ENCODE measurements around the gene SNAI3.

DNA sequence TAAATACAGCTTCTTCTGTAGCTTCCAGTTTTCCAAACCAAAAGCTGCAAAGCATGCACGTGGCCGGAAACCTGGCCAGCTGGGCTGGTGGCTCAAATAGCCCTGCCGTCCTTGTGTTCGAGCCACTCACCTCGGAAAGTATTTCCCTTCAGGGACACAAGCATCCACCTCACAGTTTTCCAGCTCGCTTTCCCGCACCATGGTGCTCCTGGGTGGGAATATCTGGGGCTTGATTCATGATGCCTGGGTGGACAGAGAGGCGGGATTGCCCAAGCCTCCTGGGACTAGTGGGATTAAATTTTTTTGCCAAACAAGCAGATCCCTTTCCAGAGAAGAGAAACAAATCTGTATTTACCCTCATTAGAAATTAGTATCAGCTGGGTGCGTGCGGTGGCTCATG is 16.3 kb downstream of the SNAI3 start:
- TF ChIP-seq, protein P1, sequence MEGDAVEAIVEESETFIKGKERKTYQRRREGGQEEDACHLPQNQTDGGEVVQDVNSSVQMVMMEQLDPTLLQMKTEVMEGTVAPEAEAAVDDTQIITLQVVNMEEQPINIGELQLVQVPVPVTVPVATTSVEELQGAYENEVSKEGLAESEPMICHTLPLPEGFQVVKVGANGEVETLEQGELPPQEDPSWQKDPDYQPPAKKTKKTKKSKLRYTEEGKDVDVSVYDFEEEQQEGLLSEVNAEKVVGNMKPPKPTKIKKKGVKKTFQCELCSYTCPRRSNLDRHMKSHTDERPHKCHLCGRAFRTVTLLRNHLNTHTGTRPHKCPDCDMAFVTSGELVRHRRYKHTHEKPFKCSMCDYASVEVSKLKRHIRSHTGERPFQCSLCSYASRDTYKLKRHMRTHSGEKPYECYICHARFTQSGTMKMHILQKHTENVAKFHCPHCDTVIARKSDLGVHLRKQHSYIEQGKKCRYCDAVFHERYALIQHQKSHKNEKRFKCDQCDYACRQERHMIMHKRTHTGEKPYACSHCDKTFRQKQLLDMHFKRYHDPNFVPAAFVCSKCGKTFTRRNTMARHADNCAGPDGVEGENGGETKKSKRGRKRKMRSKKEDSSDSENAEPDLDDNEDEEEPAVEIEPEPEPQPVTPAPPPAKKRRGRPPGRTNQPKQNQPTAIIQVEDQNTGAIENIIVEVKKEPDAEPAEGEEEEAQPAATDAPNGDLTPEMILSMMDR (IDR thresholded peaks at IDR 0.05), result no peak
- TF ChIP-seq POLR2A (IDR thresholded peaks at IDR 0.05), result no peak

All from thyroid gland (tissue), 4 donors.